Effector memory CD4-positive, alpha-beta T cell (primary cell): ENCODE results near the gene CSF1.
"Not testable (repeated sequence)": the region's sequence is repeated elsewhere in the genome, so short reads cannot be mapped to it uniquely, and the experiment has no call there.

Experiments
- DNase-seq, 3 donors: peaks; one replicate each; pipeline ENCODE4 v3.0.0-alpha.2; 2020
- H3K27ac ChIP-seq: 2 replicates; pipeline ENCODE4 v1.7.0; 2013; ENCODE audit warnings: mild to moderate bottlenecking, low read length, moderate library complexity; ENCODE audit not compliant: insufficient read depth, poor library complexity, severe bottlenecking
- H3K27me3 ChIP-seq: replicated peaks from 2 replicates; pipeline ENCODE4 v1.7.0; 2013; ENCODE audit warnings: mild to moderate bottlenecking, low read length; ENCODE audit not compliant: insufficient read depth, control insufficient read depth, poor library complexity, severe bottlenecking
- H3K36me3 ChIP-seq: 2 replicates; pipeline ENCODE4 v1.7.0; 2013; ENCODE audit warnings: mild to moderate bottlenecking, low read length, moderate library complexity; ENCODE audit not compliant: control insufficient read depth, insufficient read depth
- H3K4me1 ChIP-seq: 2 replicates; pipeline ENCODE4 v1.7.0; 2013; ENCODE audit warnings: low read length, mild to moderate bottlenecking; ENCODE audit not compliant: control insufficient read depth, insufficient read depth, poor library complexity, severe bottlenecking
- H3K4me3 ChIP-seq: 2 replicates; pipeline ENCODE4 v1.7.0; 2013; ENCODE audit warnings: low read length, low read depth, mild to moderate bottlenecking; ENCODE audit not compliant: insufficient read depth, poor library complexity, severe bottlenecking
- H3K9me3 ChIP-seq: 2 replicates; pipeline ENCODE4 v1.7.0; 2013; ENCODE audit warnings: mild to moderate bottlenecking, low read length, moderate library complexity; ENCODE audit not compliant: control insufficient read depth

Gene CSF1

DNA sequence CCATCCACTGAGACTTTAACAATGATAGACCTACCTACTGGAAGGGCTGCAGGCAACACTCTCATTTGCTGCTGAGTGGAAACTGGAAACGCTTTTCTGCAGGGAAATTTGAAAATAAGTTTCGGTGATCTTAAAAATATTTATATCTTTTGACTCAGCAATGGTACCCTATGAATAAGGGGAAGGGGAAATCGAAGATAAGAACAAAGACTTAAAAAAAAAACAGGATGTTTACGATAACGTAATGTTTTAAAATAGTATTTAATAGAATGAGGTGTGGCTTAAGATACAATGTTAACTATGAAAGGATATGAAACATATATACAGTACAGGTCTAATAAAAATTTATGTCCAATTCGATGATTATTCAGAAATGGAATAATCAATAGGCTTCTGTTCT, 34.8 kb upstream of the CSF1 start:
- H3K4me1 ChIP-seq, result peaks cover 11% of the 10 kb centered on the region
- DNase-seq, result no peak

DNA sequence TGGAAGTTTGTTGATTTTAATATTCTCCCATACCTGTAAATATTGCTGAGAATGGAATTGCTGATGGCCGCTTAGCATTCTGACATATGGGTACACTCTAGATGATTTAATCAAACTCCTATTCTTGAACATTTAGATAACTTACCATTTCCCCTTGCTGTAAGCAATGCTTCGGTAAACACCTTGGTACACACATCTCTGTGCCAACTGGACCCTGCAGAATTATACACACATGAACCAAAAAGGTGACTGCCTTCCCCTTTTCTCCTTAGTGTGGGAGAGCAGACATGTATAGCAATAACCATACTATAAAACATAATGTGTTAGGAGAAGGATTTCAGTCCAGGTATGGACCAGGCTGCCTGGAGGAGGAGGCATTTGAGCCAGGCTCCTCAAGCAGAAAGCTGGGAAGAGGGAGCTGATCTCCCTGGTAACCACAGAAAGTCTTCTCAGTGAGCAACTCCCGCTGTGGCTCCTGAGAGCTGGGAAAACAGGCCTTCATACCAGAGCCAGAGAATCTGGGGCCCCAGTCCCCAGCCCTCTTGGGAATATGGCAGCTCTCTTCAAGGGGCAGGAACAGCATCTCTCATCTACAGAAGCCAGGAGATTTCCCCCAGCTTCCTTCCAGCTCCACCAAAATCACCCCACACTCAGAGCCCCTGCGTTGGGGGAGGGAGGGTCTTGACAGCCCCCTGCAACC, 33.9 kb upstream of the CSF1 start:
- DNase-seq, result no peak
- no peaks in the 10 kb centered on the region for H3K27me3 ChIP-seq
- H3K4me1 ChIP-seq, result peaks cover 11% of the 10 kb centered on the region
- no peak overlapping the region for H3K27ac ChIP-seq
- no peaks in the 10 kb centered on the region for H3K9me3 ChIP-seq
- no peak overlapping the region for H3K4me3 ChIP-seq
- H3K36me3 ChIP-seq, result no peaks in the 10 kb centered on the region

More for the DNA sequence above, 34.8 kb upstream of the CSF1 start:
- Histone ChIP-seq H3K27me3 (no peaks in the 10 kb centered on the region), H3K9me3 (no peaks in the 10 kb centered on the region), H3K36me3 (no peaks in the 10 kb centered on the region), H3K27ac (no peak overlapping the region), H3K4me3 (no peak overlapping the region)

DNA sequence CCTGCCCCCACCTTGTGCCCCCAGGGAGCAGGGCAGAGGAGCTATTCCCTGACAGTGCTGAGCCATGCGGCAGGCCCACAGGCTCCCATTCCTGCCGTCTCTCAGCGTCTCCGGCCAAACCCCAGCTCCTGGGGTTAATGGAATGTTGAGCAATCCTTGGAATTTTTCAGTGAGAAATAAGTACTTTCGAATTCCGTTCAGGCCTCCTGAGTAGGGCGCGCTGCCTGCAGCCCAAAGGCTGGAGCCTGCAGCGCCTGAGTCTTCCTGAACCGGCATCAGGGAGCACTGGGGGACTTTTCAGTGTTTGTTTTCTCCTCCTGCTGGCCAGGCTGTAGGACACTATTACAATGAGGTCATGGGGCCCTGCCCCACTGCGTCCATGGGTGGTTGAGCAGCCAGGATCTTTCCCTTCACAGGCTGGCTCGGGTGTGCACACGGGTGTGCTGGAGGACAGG, 33.3 kb upstream of the CSF1 start:
- H3K27me3 ChIP-seq, result no peaks in the 10 kb centered on the region
- H3K9me3 ChIP-seq, result no peaks in the 10 kb centered on the region
- no peak for DNase-seq
- no peak overlapping the region for H3K27ac ChIP-seq
- no peak overlapping the region for H3K4me3 ChIP-seq
- H3K4me1 ChIP-seq, result peaks cover 11% of the 10 kb centered on the region
- no peaks in the 10 kb centered on the region for H3K36me3 ChIP-seq

DNA sequence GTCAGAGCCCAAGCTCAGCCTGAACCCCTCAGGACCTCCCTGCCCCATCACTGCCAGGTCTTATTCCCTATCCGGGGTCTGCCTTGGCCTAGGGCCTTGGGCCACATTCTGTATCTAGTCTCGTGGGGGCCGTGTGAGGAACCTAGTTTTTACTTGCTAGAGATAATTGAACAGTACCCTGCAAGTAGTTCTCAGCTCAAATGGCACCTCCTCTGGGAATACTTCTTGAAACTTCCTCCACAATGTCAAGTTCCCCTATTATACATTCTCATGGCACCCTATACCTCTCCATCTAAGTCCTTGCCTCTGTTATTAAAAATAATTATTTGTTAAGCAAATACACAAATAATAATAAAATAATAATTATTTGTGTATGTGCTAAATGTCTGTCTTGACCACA, 32.9 kb upstream of the CSF1 start:
- Histone ChIP-seq H3K4me1 (peaks cover 11% of the 10 kb centered on the region), H3K36me3 (no peaks in the 10 kb centered on the region), H3K27me3 (no peaks in the 10 kb centered on the region), H3K27ac (no peak overlapping the region), H3K4me3 (no peak overlapping the region), H3K9me3 (no peaks in the 10 kb centered on the region)
- no peak for DNase-seq

DNA sequence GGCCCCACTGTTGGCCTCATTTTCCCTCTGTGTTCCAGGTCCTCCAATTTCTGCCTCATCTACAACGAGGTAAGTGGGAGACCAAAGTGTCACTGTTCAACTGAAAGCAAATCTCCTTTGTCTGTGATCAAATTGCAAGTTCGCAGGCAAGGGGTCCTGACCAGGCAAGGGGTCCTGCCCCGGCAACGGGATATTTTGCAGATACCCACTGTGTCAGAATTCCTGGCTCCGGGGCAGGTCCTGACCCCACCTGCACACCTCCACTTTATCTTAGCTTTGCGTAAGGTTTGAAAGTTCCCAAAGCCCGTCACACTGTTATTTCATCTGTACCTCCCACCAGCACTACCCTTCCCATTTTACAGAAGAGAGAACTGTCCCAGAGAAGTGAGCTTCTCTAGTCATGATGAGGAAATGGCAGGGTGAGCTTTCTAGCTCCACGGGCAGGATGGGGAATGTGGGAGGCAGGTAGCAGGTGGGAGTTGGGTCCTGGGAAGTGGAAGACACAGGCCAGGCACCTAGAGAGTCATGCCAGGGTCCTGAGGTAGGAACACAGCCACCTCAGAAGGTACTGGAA, 32.0 kb upstream of the CSF1 start:
- Histone ChIP-seq H3K9me3 (no peaks in the 10 kb centered on the region), H3K27ac (no peak overlapping the region), H3K36me3 (no peaks in the 10 kb centered on the region), H3K4me1 (peaks cover 3% of the 10 kb centered on the region), H3K4me3 (no peak overlapping the region), H3K27me3 (no peaks in the 10 kb centered on the region)
- DNase-seq, result no peak

DNA sequence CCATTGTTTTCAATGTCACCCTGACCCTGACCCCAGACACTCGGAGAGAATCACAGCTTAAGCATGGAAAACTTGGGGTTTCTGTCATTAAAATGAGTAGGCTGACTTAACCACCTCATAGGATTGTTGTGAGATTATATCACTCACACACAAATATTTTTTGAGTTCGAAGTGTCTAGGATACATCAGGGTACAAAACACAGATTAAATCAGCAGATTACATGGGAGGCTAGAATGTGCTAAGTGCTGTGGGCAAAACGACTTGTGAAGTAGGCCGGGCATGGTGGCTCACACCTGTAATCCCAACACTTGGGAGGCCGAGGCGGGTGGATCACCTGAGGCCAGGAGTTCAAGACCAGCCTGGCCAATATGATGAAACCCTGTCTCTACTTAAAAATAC, 31.3 kb upstream of the CSF1 start:
- DNase-seq, H3K27ac ChIP-seq: not testable (repeated sequence)

DNA sequence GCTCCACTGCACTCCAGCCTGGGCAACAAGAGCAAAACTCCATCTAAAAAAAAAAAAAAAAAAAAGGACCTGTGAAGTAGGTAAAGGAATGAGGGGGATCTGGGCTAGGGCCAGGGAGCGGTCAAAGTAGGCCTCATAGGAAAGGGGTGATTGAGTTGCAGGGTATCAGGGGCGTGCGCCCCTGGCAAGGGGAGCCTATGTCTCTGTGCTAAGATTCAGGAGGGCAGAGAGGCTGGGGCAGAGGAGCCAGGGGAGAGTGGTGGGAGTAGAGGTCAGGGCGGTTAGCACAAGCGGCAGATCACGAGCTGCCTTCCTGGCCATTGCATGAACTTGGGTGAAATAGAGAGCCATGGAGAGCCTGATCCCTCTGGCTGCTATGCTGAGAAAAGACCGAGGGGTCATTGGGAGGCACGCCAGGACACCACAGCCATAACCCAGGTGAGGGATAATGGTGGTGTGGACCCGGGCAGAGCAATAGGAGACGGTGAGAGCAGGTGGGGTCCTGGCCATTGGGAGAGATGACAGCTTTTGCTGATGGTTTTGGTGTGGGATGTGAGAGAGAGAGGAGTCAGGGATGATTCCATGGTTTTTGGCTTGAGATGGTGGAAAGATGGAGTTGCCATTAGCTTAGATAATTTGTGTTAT, 30.6 kb upstream of the CSF1 start:
- Histone ChIP-seq H3K4me1 (no peaks in the 10 kb centered on the region), H3K4me3 (no peak overlapping the region), H3K36me3 (no peaks in the 10 kb centered on the region), H3K9me3 (no peaks in the 10 kb centered on the region), H3K27me3 (no peaks in the 10 kb centered on the region), H3K27ac (no peak overlapping the region)
- DNase-seq, result no peak

More for the DNA sequence above, 31.3 kb upstream of the CSF1 start:
- not testable (repeated sequence) for H3K27me3 ChIP-seq, H3K9me3 ChIP-seq, H3K4me1 ChIP-seq, H3K4me3 ChIP-seq, H3K36me3 ChIP-seq

DNA sequence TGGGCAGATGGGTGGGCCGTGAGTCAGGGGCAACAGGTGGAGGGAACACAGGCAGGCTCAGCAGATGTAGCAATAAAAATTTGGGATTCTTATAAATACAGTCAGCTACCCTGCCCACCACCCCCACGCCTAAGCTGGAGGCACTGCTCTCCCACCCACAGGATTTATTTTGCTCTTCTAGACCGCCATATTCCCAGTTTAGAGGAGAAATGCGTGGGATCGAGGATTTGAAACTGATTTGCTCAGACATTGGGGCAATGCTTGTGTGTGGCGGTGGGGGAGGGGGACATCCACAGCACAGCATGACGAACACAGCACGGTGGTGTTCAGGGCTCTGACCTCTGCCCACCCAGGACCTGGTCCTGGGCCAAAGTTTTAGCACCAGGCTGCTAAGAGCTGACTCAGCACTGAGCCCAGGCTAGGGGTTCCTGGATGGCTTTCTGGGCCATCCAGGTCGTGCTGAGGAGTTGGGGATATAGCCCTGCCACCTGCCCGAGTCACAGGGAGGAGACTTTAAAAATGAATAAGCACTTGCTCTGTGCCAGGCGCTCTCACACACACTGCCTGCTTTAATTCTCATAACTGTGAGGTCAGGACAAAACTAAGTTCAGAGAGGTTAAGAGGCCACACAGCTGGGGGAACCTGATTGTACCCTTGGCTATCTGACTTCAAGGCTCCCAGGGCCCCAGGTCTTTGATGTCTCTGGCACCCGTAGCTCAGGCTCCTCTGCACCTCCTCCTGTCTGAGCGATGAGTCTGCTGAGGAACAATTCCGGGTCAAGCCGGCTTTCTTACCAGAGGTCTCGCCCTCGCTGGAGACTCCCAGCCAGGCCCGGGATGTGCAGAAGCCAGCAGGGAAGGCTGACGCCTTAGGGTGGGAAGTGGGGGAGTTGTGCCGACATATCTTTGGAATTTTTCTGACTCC, 29.4 kb upstream of the CSF1 start:
- H3K27me3 ChIP-seq, result no peaks in the 10 kb centered on the region
- H3K27ac ChIP-seq, result no peak overlapping the region
- no peaks in the 10 kb centered on the region for H3K4me1 ChIP-seq
- H3K4me3 ChIP-seq, result no peak overlapping the region
- DNase-seq, result no peak
- H3K9me3 ChIP-seq, result no peaks in the 10 kb centered on the region
- no peaks in the 10 kb centered on the region for H3K36me3 ChIP-seq

DNA sequence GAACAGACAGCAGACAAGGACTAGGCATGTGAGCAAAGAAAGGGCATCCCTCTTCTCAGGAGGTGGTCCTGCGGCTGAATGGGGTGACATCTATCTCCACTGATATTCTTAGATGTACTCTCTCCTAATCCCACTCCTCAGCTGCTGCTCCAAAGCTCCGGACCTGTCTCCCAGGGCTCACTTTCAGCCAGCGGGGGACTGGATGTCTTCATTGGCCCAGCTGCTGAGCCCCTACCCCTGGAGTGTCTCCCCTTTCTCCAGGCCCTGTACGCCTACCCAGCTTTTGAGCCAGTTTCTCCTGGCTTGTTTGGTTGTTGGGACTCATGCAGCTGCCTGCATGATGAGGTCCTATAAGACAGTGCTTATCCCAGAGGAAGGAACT, 28.8 kb upstream of the CSF1 start:
- Histone ChIP-seq H3K9me3 (no peaks in the 10 kb centered on the region), H3K27ac (no peak overlapping the region), H3K4me3 (no peak overlapping the region), H3K4me1 (no peaks in the 10 kb centered on the region), H3K36me3 (no peaks in the 10 kb centered on the region), H3K27me3 (no peaks in the 10 kb centered on the region)
- no peak for DNase-seq
